Hepatocyte (in vitro differentiated cells): ENCODE data around the gene PACRG.

Source experiments
- CTCF ChIP-seq: fragments of 200-600 bp; sonication (generic); IDR thresholded peaks from 2 replicates; pipeline ENCODE4 v1.5.1; 2016; ENCODE audit warnings: antibody characterized with exemption, mild to moderate bottlenecking; ENCODE audit not compliant: poor library complexity
- EZH2 ChIP-seq: fragments of 200-600 bp; sonication (generic); IDR thresholded peaks from 2 replicates; pipeline ENCODE4 v1.6.1; 2016; ENCODE audit warnings: antibody characterized with exemption, mild to moderate bottlenecking, borderline replicate concordance

- TF ChIP-seq EZH2 (no peak), CTCF (no peak)
Observed at GRCh38 chr6:162942866-162943265, 215.1 kb downstream of the PACRG start.
